CD1c-positive myeloid dendritic cell (primary cell): ENCODE measurements around the gene ACOXL.
"Not testable (repeated sequence)": the region's sequence is repeated elsewhere in the genome, so short reads cannot be mapped to it uniquely, and the experiment has no call there.

Source experiments
- DNase-seq: peaks from one replicate; pipeline ENCODE4 v3.0.0-alpha.2; 2016; ENCODE audit errors: extremely low spot score

Gene ACOXL

DNA sequence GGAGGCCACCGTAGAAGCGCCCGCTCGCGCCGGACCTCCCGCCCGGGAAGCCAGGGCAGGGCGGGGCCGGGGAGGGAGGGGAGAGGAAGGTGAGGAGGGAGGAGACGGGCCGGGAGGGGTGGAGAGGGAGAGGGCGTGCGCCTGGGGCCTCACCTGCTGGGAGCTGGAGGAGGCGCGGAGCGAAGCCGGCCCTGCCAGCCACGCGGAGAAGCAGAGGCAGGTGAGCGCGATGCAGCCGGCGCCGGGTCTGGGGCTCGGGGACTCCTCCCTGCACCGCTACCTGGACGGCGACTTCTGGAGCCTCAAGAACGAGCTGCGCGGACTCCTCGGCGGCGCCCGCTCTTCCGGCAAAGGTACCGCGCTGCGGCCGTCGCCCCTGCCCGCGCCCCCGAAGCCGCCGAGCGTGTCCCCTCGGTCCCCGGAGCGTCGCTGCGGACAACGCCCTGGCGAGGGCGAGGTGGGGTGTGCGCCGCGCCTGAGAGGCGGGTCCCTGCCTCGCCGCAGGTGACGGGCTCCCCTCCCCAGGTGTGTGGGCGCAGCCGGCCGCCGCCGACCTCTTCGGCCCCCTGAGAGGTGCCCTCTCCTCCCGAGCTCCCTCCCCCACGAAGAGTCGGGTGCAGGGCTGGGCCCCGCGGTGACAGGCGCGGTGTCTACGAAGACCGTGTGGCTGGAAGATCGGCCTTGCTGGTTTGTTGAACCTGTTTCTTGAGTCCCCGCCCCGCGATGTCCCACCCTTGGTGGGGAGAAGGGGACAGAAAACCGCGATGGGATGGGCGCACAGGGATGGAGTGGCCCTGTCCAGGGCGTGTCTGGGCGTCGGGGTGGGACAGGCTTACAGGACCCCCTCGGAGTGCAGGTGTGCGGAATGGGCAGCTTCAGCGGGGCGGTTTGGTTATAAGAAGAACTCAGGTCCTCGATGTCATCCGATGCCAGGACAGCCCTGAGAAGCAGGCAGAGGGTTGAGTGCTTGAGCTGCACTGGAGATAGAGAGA lies at the start of gene ACOXL:
Gene ACOXL, plus strand, starts transcription at position 152 of the 992 bp plus-strand sequence. CDS start 35,817 bp downstream, outside the sequence.
- no peak for DNase-seq

DNA sequence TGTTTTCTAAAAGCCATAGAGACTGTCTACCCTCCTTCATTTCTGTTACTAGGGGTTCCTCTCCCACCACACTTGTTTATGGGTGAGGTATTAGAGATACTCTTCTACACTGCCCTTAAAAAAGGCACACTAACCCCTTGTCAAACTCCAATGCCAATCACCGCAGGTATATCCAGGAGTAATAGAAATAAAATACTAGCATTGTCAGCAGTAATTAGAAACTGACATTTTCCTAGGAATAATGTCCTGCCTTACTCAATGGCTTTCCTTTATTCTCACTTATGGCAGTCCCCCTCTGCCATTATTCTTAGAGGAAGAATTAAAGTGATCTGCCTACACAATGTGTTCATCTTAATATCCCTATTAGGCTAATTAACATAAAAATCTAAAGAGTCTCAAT lies 49.5 kb upstream of the ACOXL start:
- DNase-seq = no peak

DNA sequence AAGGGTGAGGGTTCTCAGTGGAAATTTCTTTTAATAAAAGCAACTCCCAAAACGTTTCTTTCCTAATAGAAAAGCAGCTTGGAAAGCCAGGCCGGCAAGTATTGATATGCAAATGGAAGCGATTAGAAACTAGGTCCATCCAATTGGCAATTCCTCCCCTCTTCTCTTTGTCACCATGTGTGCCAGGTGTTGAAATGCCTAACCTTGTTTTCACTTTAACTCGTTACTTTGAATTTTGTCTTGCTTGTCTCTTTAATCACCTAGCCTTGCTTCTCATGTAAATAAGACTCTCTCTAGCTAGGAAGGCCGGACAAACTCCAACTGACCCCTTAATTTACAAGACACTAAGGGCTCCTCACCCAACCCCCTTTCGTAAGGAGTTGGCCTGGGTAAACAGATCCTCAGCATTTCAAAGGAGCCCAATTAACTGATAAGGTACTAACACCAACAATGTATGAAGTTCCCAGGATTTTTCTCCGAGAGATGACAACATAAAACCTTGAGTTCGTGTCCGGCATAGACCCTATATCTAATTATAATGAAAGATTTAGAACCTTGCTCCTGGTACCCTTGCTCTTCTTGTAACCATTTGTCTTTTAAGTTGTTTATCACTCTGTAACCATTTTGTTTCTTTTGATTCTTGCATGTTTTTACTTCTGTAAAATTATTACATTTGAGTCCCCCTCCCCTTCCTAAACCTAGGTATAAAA lies 44.4 kb upstream of the ACOXL start:
- not testable (repeated sequence) for DNase-seq

DNA sequence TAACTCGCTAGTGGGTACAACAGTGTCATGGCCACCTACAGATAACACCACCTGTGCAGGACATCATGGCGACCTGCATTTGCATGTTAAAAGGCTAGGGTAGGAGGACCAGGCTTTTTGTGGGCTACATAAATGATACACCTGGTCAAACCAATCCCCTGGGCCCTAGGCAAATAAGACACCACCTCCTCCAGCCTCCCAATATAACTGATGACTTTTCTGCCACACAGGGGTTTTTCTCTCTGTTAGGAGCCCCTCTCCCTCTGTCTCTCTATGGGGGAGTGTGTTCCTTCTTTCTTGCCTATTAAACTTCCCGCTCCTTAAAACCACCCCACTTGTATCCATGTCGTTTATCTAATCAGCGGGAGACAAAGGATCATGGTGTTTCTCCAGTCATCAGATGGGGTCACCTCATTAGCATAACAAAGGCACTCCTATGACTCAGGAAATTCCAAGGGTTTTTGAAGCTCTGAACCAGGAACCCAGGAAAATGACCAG lies 43.7 kb upstream of the ACOXL start:
- no peak for DNase-seq

DNA sequence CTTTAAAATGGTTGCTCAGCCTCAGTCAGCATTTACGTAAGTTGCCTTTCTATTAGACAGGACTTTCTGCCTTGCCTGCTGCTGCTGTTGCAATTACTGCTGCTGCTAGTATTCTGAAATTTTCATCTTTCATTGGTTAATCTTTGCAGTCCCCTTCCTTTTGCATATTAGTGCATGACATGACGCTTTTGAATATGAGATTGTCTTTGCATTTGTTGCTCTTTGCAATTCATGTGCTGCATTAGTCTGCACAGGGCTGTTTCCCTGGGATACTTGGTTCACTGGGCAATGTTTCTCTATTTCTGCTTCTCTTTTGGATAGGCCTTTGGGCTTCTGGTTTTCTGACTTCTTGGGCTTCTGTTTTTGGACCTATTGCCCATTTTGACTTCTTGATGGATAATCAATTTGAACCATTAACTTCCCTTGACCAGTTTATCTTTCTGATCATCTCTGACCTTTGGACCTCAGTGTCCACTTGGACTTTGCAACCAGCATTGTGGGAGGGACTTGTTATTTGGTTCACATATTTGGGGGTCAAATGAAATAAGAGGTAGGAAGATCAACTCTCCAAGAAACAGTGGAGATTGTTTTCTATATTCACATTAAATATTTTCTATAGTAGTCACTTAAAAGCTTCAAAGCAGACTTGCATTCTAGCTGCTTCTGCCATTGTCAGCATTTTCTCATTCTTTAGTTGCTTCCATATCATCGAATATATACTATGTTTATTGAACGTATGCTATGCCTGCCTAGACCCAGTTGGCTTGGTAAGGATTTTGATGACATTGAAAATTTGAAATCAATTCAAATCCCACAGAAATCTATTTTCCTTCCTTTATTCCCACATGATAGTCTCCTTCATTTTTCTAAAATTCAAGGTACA lies 42.0 kb upstream of the ACOXL start:
- no peak for DNase-seq

DNA sequence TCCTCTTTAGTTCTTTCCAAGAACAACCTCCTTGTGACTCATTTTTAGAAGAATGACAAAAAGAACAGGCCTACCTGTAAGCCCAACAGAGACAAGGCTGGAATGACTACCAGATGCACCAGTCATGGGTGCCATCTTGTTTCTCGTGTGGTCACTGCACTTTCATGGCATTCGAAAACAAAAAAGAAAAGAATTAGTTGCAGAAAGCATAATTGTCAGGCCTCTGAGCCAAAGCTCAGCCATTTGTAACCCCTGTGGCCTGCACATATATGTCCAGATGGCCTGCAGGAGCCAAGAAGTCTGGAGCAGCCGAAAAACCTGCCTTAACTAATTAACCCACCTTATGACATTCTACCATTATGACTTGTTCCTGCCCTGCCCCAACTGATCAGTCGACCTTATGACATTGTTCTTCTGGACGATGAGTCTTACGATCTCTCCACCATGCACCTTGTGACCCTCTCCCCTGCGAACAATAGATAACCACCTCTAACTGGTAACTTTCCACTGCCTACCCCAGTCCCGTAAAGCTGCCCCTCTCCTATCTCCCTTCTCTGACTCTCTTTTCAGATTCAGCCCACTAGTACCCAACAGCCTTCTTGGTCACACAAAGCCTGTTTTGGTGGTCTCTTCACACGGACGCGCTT lies 40.6 kb upstream of the ACOXL start:
- no peak for DNase-seq

DNA sequence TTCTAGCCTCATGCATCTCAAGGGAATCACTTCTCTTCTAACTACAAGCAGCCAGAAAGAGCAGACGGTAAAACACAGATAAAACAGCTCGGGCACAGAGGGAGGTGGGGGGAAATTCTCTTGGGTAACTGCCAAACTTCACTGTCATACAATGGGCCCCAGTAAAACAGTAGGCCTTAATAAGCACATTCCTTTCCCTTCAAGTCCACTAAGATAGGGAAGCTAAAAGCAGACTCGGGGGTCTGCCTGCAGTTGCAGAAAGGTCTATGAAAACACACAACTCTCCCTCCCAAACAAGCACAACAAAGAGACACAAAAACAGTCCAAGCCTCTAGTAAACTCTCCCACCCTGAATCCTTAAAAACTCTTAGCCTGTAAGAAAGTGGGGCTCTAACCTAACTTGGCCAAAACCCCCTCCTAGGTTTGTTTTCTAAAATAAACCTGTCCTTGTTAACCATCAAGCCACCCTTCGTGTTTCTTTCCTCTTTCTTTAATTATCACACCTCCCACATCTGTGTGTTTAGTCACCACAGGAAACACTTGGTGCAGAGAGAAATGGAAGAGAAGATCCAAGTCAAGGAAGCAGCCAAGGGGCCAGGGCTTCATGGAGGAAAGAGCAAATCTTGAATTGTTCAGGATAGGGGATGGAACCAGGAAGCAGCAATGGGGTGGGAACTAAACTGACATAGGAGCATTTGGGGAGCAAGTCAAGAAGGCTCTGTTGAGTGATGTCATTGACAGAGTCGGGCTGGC lies 37.1 kb upstream of the ACOXL start:
- not testable (repeated sequence) for DNase-seq

DNA sequence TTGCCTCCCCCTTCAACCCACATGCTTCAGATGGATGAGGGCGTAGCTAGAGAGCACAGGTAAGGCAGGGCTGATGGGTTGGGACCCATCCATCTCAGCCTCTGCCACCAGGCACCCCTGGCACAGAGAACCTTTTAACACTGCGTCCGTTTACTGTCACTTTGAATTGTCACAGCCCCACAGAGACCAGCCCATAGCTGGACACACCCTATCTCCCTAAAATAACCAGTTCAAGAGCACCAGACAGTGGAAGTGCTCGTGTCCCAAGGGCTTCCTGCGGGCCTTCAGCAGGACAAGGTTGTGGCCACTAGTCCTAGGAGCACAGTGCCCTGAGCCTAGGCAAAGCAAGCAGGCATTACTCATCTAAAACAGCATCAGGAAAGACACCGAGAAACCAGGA lies 34.1 kb upstream of the ACOXL start:
- not testable (repeated sequence) for DNase-seq

DNA sequence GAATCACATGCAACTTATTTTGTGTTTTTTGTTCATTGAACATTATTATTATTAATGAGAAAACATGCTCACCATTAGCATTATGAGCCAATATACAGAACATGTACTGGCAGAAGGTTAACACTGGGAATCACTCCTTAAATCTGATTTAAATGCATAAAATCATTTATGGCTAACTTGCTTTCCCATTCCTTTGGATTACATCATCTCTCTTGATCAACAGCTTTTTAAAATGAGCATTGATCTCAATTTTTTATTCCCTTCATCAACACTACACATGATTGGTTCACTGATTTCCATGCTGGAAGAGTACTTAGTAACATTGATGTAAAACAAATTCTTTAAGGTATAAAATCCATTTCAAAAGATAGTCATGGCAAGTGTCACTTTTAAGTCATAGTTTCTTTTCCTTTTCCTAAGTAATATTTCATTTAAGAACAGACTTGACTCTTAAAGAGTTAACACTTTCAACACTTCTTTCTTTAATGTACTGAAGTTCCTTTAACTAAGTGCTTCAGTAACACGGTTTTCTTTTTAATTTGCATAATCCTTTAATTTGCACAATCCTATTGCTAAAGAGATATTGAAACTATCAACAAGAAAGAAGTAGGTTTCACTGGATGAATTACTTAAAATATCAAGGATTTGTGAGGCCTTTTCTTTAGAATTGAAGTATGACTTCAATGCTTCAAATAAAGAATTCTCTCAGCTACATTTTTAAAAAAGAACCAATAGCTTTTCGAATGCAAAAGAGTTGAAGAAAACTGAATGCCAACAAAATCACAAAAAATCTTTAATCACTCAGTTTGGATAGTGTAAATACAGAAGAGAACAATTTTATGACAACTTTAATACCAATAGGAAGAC lies 29.6 kb upstream of the ACOXL start:
- DNase-seq = peak; percentile 12

DNA sequence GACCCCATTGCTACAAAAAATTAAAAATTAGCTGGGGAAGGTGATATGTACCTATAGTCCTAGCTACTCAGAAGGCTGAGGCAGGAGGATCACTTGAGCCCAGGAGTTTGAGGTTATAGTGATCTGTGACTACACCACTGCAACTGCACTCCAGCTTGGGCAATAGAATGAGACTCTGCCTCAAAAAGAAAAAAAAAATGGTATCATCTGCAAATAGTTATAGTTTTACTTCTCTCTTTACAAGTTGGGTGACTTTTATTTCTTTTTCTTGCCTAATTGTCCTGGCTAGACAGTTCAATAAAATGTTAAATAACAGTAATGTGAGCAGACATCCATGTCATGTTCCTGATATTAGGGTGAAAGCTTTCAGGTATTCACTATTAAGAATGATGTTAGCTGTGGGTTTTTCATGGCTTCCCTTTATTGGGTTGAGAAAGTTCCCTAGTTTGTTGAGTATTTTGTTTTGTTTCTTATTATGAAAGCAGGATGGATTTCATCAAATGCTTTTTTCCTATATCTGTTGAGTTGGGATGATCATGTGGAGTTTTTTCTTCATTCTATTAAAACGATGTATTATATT lies 24.9 kb upstream of the ACOXL start:
- DNase-seq = peak; percentile 11

DNA sequence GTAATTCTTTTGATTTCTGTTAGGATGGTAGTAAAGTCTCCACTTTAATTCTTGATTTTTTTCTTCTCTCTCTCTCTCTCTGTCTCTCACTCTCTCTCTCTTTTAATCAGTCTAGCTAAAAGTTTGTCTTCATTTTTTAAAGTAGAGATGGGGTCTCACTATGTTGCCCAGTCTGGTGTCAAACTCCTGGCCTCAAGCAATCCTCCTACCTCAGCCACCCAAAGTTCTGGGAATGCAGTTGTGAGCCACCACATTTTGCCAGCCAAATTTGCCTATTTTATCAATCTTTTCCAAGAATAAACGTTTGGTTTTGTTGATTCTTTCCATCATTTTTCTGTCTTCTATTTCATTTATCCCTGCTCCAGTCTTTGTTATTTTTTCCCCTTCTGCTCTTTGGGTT lies 23.9 kb upstream of the ACOXL start:
- DNase-seq = no peak

DNA sequence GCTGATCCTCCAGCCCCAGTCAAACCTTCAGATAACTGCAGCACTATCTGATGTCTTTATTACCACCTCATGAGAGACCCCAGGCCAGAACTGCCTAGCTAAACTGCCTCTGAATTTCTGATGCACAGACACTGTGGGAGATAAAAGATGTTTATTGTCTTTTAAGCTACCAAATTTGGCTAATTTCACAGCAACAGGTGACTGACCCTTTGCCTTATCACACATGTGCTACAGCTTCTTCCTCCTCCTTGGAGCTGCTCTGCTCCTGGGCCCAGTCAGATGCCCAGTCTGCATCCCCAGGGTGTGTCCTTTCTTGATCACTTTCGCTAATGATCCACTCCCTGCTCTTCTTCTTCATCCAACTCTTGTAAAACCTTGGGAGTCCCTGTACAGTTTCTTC lies 19.6 kb upstream of the ACOXL start:
- no peak for DNase-seq

DNA sequence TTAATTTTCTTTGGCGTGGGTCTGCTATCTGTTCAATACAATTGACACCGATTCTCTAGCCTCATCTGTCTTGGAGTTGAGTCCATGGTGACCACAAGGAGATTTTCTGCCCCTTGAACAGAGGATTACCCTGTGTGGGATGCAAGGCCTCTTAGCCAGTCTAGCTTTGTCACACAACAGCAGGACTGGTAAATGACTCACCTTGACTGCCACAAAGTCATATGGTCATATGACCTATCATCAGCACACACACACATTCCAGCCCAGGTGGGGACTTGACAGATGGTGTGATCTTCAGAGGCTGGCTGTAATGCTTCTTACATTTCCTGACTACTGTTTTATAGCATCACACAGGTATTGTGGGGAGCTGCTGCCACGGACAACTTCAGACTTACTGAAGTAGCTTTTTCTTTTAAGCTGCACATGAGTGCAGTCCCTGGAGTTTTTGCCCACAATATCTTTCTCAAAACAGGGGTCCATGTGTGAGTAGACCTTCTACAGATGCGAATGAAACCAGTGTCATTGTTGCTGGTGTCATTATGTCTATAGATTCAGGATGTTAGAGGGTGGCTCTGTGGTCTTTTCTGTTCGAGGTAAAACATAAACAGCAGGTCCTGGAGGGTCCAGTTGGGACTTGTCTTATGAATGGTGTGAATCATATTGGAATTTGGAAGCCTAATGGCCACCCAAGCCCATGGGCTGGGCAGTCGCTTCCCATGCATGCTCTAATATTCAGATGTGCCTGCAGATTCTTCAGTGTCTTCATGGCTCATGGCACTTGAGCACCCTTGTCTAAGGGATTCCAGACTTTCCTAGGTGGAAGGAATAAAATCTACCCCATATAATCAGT lies 18.6 kb upstream of the ACOXL start:
- no peak for DNase-seq

DNA sequence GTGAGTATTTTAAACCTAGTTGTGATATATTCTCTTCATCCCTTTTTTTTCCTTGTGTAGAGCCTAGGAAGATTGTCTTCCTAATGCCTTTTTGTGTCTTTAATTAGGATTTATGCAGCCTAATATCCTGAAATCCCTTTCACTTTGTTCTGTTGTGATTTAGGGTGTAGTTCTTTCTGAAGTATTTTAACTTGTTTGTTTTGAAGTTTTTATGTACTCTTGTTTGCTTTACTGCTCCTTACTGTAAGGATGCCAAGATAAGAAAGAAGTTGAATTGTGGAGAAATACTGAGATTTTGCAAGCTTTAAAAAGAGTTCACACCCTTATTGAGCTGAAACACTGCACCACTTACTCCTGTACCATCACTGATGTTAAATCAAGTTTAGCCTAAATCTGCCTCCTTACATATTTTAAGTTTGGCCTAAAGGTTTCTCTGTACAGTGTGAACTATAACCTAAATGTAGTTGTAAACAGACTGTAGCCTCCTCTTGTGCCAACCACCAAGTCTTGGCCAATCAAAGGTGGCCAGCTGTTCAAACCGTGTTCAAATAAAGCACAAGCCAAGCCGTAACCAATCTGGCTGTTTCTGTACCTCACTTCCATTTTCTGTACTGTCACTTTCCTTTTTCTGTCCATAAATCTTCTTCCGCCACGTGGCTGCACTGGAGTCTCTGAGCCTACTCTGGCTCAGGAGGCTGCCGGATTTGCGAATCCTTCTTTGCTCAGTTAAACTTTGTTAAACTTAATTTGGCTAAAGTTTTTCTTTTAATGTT lies 17.7 kb upstream of the ACOXL start:
- DNase-seq = no peak

DNA sequence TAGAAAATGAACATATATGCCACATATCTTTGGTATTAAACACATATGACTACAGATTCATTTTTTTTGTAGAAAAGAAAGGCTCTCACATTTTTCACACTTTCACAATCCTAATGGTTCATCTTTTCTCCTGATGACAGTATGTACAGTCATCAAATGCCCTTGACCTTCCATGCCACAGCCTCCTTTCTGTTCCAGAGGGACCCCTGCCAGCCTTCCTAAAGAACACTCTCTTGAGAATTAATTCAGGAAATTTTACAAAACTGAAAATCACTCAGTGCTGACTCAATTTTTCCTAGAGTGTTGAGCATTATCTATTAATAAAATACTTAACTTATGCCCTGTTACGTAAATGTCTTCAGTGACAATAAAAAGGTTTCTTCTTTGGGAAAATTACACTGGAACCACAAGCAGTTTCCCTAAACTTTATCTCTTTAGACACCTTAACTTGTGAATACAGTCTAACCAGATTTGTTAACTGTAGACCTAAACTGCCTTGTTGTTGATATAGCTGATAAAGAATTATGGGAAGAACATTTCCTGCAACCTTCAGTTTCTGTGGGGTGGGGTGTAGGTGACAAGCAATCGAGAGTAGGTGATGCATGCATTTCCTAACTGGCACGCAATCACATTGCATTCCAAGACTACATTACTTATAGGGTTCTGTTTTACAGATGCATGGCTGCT lies 15.3 kb upstream of the ACOXL start:
- DNase-seq = no peak

DNA sequence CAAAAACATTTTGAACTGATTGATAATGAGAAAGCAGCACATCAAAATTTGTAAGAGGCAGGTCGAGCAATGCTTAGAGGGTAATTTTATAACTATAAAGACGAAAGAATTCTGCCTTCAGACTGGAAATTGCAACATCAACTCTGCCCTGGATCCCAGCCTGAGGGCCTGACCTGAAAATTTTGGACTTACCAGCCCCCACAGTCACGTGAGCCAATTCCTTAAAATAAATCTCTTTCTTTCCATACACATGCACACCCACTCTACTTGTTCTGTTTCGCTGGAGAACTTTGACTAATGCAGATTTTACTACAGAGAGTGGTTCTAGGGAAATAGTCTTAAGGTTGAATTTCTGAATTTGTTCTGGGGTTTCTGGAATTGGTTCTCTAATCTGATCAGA lies 14.6 kb upstream of the ACOXL start:
- DNase-seq = no peak

DNA sequence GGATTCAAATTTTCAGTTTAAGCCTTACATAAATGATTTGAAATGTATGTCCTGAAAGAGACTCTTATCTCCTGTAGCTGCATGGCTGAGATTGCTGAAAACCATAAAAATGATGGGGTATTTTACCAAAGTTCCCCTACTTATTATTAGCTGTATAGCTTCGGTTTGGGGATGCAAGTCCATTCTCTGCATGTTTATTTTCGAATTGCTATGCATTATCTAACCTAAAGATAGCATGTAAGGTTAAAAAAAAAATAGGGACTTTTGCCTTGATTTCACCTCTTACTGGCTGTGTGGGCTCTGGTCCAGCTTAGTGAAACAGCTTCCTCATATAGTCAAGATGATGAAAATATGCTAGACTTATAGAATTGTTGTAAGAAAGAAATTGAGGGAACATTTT lies 14.0 kb upstream of the ACOXL start:
- DNase-seq = no peak
